NCI-H774 (cell line): Measurements from ENCODE around the gene ZBTB16.

Source experiments
- DNase-seq: peaks from one replicate; lab custom pipeline; 2025; lab: John Stamatoyannopoulos, UW

The ZBTB16 gene

DNA sequence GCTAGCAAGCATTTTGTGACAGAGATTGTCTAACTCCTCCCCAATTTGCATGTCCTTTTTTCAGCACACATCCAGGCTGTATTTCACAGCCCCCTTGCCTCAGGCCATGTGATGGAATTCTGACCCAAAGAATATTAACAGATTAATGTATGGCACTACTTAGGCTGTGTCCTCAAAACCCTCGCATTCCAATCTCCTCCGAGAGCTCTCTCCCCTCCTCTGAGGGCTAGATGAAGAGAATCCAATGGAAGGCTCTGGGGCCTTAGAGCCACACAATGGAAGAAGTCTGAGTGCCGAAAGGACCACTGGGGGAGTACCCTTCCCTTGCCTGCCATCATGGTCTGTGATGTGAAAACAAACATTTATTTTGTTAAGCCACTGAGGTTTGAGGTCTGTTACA lies 223.0 kb downstream of the ZBTB16 start:
- DNase-seq: no peak

DNA sequence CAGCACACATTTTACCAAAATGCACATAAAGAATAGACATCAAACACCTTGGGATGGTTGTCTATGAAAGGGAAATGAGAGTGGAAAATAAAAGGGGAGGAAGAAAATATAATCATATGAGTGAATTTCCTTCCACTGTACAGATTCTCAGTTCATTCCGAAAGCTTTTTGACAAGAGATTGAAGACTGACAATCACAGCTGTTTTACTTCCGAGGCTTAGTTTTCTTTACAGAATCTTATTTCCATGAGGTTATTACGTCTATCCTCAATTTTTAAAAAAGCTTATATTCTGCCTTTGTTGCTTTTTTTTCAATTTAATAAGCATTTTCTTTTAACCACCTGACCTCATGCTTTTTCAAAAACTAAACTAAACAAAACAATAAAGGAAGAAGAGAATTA lies 223.9 kb downstream of the ZBTB16 start:
- DNase-seq: no peak

DNA sequence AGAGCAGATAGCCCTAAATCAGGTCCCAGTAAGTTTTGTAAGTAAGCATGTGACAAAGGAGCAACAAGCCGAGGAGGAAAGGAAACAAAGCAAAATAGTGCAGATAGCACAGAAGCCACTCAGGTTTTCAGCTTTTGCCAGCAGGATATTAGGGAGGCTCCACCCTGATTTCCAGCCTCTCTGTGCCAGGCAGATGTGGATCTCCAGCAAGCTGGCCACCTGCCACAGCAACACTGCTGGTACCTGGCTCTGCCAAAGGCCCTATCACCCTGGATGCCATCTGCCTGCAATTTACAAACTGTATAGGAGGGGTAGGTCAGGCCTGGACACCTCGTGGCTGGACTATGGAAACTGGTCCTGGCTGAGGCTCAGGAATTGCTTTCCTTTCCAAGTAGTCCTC lies 224.5 kb downstream of the ZBTB16 start:
- peak; percentile 68 for DNase-seq

DNA sequence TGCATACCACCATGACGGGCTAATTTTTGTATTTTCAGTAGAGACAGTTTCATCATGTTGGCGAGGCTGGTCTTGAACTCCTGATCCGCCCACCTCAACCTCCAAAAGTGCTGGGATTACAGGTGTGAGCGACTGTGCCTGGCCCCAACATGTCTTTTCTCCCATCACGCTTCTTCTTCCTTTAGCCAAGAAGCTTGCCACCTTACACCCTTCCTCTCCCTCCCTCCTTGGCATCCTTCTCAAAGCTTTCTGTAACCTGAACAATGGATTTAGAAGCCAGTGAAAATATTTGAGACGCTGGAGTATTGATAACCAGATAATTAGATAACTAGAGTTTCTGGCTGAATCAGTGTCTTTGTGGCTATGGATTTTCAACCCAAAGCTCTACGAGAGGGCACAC lies 225.4 kb downstream of the ZBTB16 start:
- no peak for DNase-seq

DNA sequence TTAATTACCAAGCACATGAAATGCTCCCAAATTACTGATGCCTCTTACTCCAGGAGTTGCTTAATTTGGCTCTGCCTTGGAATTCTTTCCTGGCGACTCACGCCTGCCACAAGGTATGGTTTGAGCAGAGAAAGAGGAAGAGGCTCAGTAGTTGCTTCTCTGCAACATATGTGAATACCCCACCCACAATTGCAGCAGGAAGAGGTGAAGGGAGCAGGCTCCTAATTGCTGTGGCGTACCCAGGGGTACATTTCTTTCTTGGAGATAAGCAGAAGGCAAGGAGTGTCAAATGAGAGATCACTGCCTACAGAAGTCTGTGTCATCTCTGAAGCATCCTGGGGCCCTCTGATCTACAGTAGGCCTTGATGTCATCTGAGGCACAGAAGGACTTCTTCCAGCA lies 226.1 kb downstream of the ZBTB16 start:
- no peak for DNase-seq

DNA sequence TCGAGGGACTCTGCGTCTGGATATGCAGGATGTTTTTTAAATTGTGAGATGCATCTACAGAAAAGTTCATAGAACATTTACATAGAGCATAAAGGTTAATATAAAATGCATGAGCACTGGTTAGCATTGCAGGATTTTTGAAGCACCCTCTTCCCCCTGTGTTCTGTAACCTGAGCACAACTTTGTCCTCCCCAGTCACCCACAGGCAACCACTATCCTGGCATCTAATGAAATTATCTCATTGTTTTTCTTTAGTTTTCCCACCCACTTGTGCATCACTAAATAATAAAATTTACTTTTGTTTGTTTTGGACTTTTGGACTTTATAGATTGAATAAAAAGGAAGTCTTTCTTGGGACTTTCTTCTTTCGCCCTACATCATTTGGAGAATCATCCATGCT lies 226.7 kb downstream of the ZBTB16 start:
- DNase-seq: no peak

DNA sequence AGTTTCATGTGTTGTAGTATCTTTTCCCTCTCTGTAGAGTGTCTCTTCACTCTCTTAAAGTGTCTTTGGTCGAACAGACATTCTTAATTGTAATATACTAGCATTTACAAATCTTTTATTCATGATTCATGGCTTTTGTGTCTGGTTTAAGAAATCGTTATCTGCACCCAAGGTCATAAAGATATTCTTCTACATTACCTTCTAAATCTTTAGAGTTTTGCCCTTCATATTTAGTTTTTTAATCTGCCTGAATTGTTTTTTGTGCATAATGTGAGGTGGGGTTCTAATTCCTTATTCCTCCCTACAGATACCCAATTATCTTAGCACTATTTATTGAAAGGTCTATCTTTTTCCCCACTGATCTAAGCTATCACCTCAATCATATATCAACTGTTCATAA lies 227.6 kb downstream of the ZBTB16 start:
- DNase-seq: no peak

DNA sequence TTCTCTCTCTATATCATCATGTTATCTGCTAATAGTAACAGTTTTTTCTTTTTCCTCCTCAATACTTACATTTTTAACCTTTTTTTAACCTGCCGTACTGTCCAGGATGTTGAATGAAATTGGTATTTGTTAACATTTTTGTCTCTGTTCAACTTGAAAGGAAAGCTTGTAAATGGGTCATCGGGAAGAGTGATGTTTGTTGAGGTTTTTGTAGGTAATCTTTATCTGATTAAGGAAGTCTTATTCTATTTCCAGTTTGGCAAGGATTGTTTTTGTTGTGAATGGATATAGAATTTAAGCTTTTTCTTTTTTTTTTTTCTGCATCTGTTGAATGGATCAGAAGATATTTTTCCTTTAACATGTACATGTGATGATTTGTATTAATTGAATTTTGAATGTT lies 228.6 kb downstream of the ZBTB16 start:
- DNase-seq: no peak

DNA sequence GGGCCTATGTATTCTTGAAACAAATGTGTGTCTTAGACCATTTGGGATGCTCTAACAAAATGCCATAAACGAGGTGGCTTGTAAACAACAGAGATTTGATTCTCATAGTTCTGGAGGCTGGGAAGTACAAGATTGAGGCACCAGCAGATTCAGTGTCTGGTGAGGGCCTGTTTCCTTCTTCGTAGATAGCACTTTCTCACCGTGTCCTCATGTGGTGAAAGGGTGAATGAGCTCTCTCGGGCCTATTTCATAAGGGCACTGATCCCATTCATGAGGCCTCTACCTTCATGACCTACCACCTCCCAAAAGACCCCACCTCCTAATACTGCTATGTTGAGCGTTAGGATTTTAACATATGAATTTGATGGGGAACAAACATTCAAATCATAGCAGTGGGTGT lies 230.3 kb downstream of the ZBTB16 start:
- DNase-seq: no peak

DNA sequence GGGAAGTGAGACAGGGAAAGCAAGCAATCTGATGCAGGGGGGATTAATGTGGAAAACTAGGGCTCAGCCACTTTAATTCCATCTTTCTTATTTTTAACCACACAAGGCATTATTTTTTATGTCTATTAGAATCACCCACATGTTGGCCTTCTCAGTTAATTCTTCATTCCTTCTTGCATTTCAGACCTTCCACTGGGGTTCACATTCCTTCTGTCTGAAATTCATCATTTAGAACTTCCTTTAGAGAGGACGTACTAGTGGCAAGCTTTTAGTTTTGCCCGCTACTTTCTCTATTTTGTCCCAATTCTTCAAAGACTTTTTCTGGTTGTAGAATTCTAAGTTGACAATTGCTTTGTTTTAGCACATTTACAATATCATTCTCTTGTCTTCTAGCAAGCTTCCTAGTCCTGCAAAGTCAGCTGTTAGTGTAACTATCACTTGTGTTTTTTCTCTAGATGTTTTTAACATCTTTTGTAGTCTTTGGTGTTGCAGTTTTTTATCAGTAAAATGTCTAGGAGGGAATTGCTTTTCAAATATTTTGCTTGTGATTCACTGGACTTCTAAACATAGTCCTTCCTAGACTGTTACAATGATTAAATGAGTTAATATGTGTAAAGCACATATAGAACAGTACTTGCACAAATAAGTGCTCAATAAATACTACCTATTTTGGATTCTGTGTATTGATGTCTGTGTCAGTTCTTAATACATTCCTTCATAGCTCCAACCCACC lies 231.2 kb downstream of the ZBTB16 start:
- DNase-seq: no peak

DNA sequence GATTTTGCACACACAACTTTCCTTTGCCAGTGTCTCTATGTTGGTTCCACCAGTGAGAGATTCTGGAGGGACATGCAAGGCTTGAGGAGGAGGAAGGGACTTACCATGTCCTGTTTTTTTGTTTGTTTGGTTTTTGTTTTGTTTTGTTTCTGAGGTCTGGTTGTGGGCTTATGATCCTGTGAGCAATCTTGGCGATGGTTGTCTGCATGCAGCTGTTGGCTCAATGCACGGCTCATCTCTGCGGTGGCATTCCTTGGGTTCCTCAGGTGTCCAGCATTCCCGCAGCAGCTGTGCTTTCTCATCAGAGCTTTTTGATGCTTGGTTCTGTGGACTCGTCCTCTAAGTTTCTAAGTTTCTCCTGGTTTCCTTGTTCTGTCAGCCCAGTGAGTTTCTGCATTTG lies 231.9 kb downstream of the ZBTB16 start:
- no peak for DNase-seq

DNA sequence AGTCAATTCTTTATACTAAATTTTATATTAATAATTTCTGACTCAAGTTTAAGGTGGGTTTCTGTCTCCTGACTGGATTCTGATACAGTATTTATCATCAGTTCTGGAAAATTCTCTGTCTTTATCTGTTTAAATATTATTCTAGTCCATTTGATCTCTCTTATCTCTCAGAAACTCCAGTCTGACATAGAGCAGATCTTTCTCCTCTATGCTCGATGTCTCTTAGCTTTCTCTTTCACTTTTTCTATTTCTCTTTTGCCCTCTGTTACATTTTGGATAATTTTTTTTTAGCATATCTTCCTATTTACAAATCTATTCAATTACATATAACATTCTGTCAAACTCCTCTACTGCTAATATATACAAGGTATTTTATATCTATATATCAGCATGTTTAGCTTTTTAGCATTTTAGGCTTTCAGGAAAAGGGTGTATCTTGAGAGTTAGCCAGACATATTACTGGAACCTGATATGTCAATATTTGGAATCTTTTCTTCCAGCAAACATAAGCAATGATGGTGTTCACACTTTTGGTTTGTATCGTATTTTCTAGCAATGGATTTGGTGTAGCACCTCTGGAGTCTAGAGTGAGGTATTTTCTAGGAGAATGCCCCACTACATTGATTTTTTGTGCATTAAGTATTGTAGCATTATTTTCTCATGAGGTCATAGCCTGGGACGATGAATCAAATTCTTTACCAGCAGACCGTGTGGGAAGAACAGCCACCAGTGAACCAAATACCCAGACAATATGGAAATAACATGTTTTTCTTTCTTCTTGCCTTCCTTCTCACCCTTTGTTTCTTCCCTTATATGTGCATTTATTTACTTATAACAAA lies 232.6 kb downstream of the ZBTB16 start:
- DNase-seq: no peak

DNA sequence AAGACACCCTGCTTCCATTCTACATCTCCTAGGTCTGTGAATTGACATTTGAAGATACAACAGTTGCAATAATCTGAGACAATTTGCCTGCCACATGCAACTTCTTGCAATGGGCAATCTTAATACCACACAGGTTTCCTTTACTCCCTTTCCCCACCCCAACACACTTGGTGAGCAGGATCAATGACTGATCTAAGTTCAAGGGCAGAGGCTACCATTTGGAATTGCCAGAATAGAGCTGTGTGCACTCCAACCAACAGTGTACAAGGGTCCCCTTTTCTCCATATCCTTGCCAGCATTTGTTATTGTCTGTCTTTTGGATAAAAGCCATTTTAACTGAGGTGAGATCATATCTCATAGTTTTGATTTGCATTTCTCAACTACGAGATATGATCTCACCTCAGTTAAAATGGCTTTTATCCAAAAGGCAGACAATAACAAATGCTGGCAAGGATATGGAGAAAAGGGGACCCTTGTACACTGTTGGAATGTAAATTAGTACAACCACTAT lies 233.7 kb downstream of the ZBTB16 start:
- DNase-seq: no peak

DNA sequence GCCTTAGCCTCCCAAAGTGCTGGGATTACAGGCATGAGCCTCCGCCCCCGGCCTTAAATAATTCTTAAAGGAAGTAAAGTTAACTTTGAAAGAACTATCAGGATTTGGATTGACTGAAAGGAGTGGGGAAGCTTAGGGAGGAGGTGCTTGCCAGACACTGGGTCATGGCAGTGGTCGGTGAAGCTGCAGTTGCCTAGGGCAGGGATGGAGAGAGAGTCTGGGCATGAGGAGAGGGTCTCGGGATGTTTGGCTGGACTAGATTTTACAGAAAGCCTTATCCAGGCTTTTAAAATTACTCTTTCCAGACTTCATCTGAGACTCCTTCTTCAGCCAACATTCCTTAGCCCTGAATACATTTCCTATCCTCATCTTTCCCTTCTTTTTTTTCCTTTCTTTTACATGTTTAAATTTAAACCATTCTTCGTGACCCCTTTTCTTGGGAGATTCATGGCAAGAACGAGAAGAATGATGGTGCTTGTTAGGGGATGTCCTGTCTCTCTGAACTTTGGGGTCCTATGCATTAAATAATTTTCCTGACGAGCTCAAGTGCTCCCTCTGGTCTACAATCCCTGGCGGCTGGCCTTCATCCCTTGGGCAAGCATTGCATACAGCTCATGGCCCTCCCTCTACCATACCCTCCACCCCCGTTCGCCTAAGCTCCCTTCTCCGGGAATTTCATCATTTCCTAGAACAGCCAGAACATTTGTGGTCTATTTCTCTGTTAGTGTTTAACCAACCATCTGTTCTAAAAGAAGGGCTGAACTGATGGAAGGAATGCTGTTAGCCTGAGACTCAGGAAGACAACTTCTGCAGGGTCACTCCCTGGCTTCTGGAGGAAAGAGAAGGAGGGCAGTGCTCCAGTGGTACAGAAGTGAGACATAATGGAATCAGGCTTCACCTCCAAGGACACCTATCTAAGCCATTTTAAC lies 236.4 kb downstream of the ZBTB16 start, which contains the start of gene NNMT:
Gene NNMT, plus strand, starts transcription at position 724 of the 929 bp plus-strand sequence. Its CDS starts 158 bp downstream, at position 882.
- DNase-seq: no peak

DNA sequence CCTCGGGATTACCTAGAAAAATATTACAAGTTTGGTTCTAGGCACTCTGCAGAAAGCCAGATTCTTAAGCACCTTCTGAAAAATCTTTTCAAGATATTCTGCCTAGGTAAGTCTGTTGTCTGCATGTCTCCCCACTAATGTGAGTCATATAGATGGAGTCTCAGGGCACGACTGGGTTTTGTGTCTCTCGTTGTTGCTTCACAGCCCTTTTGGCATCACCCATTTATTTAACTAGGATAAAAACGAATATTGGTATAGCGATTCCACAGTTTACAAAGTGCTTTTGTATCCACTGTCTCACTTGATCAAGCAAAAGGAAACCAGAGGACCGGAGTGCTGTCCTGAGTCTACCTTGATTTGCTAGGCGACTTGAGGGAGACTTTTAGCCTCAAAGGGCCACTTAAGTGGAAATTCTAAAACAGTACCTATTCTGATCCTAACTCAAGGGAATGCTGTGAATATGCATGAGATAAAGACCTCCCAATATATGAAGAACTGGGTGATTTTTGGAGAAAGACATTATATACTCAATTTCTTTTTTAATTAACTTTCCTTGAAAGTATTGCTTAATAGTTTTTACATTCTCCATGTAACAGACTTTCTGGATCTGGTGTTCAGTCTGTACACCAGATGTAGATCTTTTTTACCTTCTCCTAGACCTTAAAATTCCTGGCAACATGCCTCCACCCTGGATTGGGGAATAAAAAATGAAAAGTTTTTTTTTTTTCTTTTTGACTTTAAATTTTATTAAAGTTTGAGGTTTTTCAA lies 237.3 kb downstream of the ZBTB16 start:
- no peak for DNase-seq

DNA sequence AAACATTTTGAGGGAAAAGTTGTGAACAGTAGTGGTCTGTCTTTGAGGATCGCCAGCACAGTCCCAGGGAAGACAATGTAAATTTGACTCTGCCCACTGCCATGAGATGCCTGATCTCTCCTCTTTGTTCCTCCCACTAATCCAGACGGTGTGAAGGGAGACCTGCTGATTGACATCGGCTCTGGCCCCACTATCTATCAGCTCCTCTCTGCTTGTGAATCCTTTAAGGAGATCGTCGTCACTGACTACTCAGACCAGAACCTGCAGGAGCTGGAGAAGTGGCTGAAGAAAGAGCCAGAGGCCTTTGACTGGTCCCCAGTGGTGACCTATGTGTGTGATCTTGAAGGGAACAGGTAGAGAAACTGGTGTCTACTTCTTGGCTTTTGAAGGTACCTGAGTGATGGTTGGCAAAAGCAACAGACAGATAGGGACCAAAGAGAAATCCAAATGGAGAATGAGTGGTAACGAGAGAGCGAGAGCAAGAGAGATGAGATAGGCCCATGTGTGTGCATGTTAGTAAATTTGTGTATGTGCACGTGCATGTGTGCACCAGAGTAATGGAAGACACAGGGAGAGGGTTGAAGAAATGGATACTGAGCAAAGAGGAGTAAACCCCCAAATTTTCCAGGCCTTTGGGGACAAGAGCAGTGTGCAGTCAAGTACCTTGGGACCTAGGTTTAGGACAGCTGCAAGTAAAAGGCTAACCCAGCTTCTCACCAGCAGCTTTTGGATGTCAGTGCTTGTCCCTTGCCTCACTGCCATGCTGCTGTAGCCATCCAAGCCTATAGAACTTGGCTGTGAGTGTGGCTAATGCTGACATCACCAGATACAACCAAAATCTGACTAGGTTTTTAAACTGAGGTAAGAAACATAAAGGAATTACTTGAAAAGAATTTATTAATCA lies 238.5 kb downstream of the ZBTB16 start:
- DNase-seq: no peak

DNA sequence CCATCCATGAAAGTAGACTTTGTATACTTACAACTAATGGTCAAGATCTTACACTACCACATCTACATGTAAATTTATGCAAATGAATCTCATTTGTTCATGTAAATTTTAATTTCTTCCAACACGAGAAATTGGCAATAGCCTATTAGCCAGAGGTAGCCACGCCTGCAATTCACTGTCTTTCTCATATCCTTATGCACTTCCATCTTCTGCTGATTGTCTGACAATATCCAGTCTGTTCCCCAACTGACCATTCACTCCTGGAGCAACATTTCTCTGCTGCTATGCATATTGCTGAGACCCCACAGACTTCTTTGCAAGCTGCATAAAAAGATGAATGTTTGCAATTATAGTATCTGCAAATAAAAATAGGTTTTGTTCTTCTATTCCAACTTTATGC lies 239.2 kb downstream of the ZBTB16 start:
- DNase-seq: no peak
